DMS53 (cell line): ENCODE results near the gene ACTN1.
A peak's percentile ranks its signal among the peaks of the same experiment; 100 is the strongest.
"Not testable (repeated sequence)": the region's sequence is repeated elsewhere in the genome, so short reads cannot be mapped to it uniquely, and the experiment has no call there.

Experiments used
- DNase-seq: peaks from one replicate; lab custom pipeline; 2025; lab: John Stamatoyannopoulos, UW

Gene ACTN1

DNA sequence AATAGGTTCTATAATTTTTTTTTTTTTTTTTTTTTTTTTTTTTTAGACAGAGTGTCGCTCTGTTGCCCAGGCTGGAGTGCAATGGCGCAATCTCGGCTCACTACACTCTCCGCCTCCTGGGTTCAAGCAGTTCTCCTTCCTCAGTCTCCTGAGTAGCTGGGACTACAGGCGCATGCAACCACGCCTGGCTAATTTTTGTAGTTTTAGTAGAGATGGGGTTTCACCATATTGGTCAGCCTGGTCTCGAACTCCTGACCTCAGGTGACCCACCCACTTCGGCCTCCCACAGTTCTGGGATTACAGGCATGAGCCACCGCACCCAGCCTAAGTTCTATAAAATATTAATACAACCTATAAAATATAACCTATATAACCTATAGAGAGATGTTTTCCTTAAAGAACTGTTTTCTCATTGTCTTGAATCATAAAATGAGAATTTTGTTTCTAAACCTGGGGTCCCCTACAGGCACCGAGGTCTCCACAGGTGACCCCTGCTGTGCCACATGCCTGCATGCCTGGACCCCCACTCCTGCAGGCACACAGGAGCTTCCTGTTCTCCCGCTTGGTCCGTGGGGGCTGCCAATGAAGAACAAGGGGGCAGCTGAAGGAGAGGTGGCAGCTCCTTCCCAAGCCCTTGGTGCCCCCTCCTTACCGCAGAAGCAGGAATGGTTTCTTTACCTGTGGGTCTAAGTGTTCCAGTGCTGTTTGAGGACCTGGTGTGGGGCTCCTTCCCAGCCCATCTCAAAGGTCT, 115.3 kb downstream of the ACTN1 start:
- no peak for DNase-seq

DNA sequence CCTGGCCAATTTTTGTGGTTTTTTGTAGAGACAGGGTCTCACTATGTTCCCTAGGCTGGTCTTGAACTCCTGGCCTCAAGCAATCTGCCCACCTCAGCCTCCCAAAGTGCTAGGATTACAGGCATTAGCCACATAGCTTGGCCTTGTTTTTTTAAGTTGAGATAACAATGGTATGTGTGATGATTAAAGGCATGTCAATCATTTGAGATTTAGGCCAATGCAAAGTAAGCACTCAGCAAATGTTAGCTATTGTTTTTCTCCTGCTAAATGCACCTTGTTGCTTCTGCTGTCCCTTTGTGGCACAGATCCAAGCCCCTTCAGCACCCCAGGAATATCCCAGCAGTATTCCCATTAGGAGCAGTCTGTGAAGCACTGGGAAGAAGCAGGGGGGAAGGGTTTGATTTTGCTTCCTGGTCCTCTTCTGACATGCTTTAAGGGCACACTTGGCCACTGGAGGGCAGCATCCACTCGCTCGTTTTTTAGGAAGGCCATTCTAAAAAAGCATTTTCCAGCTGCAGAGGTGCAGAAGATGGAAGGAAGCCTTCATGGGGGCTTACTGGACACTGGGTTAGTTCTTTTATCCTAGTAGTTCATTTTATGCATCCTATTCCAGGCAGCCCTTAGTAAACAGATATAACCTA, 116.0 kb downstream of the ACTN1 start:
- DNase-seq, result peak; percentile 85

DNA sequence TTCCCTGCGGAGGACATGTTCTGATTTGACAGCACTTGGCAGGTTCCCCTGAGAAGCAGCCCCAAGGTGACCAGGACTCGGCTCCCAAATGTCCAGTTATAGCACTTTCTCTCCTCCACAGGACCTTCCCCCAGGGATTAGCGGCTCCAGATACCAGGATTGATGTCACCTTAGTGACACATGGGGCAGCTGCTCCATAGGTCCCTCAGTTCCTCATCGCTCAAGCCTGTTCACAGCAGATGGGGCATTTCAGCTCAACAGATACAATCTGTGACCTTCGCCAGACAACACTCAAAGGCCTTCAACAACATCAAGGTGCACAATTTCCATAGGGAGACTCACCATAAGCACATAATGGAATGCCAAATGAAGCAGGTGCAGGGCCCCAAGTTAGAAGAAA, 118.3 kb downstream of the ACTN1 start:
- DNase-seq, result no peak

DNA sequence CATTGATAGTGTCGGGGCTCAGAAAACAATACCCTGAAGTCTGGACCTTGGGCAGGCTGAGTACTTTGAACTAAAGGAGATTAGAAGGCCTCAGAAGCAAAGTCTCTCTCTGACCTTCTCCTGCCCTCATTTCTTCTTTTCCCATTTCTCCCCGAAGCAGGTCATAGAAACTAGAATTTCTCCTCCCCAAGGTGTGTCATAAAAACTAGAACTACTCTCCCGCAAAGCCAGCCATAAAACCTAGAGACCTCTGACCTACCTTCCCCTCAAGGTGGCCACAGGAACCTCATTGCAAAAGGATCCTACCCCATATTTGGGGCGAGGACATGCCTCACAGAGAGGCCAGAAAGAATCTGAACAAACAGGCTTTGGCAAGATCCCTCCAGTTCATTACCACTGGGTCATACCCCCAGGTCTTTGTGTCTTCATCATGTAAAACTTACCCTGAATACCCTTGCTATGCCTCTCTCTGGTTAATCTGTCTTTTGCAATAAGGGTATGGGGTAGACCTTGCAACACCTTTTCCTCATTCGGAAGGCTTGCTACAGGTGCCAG, 121.5 kb downstream of the ACTN1 start:
- no peak for DNase-seq

DNA sequence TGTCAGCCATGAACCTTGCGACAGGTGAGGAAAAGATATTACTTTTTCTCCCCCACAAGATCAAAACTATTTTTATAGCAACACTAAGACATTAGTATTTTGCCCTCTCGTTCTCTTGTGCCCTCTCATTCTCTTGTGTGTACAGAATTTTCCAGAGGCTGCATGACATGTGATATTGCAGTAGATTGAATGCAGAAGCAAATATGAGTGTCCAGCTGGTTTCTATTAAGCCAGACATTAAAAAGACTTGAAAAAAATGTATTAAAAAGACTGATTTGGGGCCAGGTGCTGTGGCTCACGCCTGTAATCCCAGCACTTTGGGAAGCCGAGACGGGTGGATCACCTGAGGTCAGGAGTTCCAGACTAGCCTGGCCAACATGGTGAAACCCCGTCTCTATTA, 122.5 kb downstream of the ACTN1 start:
- no peak for DNase-seq

DNA sequence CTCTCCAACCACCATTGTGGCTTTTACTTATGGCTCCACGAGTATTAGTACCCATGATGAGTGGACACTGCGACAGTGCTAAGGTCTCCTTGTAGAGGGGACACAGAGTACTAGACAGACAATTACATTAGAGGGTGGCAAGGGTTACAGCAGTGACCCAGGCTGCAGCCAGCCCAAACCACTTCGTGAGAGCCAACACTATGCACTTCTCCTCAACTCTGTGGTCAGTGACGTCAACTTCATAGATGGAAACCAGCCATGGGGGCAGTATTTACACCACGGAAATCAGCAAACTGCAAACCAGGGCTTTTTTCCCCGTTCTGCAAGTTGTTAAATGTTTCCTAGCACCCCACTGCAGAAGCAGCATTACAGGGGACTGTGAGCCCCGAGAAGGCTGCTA, 124.7 kb downstream of the ACTN1 start:
- DNase-seq, result no peak

DNA sequence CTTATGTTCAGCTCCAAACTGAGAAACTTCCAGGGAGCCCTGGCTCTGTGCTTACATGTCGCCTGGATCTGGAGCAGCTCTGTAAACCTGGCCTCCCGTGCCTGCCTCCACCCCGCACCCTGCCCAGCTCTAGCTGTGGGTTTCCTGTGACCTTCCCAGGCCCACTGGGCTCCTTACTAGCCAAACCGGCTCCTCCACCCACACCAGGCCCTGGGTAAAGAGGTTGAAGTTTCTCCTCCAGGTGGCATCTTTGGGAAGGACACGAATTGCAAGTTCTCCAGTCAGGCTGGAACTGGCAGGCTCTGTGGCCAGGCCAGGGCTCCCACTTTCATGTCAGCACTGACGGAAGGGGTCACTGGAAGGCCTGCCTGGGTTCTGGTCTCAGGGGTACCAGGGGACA, 125.4 kb downstream of the ACTN1 start:
- no peak for DNase-seq

DNA sequence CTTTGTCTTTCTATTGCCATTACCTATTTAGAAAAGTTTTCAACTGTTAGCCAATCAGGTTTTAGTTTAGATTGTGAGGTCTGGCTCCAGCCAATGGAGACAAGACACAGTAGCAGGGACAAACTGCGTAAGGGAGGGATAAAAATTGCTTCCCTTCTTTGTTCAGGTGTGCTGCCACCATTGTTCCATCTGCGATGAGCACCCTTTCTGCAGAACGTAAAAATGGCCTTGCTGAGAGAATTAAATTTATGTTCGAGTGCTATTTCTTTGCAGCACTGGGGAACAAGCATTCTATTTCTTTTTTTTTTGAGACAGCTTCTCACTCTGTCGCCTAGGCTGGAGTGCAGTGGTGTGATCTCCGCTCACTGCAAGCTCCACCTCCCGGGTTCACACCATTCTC, 126.6 kb downstream of the ACTN1 start:
- not testable (repeated sequence) for DNase-seq

DNA sequence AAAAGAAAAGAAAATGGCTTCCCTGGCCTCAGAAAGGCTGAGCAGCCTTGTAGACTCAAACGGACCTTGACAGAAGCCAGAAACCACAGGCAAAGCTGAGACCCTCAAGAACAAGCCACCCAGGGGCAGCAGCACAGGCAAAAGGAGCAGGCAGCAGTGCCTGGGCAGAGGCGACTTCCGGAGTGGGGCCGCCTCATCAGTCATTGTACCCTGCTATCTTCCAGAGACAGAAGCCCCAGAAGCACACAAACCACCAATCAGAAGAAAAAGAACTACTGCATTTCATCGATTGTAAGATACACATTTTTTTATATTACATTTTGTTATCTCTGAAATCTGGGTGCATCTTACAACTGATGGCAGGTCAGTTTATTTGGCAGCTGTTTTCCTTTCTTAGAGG, 128.0 kb downstream of the ACTN1 start:
- DNase-seq, result no peak

DNA sequence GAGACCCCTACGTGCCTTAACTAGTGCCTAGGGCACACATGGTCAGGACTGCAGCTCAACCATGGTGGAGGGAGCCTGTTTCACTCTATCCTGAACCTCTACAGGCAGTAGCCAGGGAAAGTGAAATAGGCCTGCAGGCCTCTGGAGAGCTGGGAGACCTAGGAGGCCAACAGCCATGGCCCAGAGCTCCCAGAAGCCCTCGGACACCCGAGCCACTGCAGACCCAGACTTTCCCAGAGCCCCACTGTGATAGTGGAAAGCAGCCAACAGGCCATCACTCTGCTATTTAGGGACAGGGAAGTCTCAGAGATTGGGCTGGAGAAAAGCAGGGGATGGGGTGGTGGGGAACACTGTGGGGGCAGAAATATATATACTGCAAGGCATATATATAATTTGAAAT, 129.7 kb downstream of the ACTN1 start:
- DNase-seq, result no peak

DNA sequence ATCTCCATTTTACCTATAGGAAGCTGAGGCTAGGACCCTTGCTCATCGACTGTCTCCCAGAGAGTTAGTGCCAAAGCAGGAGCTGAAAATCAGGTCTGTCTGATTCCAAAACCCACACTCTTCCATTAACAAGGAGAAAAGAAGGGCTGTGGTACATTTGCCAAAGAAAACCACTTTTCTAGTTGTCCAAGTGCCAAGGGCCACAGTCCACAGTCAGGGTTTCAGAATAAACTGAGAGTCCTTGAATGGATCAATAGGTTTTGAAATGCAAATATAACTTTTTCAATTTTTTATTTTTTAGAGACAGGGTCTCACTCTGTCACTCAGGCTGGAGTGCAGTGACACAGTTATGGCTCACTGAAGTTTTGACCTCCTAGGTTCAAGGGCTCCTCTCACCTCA, 130.8 kb downstream of the ACTN1 start:
- no peak for DNase-seq

DNA sequence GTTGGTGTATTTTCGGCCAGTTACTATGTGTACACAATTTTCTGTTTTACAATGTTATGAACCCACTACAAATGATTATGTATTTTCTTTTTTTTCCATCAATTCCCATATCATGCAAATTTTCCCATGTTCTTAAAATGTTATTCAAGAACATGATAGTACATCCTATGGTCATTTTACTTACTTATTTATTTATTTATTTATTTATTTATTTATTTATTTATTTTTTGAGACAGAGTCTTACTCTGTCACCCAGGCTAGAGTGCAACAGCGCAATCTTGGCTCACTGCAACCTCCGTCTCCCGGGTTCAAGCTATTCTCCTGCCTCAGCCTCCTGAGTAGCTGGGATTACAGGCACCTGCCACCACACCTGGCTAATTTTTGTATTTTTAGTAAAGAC, 131.5 kb downstream of the ACTN1 start:
- not testable (repeated sequence) for DNase-seq

DNA sequence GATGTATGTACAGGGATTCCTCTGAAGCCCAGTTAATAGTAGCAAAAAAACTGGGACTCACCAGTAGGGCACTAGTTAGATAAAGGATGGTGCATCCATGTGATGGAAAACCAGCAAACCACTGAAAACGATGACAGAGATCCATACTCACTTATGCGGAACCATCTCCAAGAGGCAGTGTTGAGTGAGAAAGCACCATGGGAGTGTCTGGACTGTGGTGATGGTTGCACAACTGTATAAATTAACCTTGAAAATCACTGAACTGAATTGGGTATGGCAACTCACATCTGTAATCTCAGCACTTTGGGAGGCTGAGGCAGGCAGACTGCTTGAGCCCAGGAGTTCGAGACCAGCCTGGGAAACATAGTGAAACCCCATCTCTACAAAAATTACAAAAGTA, 132.6 kb downstream of the ACTN1 start:
- DNase-seq, result no peak

DNA sequence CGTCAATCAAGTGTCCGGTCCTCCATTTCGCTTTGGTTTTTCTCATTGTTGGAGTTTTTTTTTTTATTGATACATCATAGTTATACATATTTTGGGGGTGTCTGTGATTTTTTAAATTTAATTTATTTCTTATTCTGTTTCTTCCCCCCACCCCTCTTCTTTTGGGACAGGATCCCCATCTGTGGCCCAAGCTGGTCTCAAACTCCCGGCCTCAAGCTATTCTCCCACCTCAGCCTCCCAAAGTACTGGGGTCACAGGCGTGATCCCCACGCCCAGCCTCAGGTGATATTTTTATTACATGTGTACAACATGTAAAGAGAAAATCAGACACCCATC, 134.9 kb downstream of the ACTN1 start:
- DNase-seq, result no peak

DNA sequence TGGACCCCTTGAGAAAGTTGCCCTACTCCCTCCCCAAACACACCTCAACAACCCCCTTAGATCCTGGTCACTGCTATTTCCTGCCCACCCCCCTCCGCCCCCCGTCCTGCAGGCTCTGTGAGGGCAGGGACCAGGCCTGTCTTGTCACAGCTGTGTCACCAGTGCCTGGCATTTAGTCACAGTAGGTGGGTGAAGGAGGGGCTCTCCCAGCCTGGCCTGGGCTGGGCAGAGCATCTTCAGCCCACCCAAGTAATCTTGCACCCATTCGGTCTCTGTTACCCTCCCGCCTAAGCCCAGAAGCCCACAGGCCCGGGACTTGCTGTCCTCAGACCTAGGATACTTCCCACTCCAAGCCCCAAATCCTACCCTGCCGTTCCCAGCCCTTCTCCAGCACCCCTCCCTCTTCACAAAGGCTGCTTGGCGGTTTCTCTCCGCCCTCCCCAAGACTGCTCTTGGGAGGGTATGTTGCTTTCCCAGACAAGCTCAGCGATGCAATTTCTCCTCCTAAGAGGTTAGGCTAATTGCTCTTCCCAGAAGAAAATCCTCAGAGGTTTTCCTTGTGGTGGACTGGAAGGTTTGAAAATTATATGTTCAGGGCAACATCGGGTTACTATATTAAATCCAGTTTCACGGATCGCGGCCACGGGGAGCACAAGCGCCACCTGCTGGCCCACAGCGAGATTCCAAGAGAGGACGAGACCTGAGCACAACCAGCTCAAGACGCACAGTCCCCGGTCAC, 135.5 kb downstream of the ACTN1 start:
- DNase-seq, result peak; percentile 65

DNA sequence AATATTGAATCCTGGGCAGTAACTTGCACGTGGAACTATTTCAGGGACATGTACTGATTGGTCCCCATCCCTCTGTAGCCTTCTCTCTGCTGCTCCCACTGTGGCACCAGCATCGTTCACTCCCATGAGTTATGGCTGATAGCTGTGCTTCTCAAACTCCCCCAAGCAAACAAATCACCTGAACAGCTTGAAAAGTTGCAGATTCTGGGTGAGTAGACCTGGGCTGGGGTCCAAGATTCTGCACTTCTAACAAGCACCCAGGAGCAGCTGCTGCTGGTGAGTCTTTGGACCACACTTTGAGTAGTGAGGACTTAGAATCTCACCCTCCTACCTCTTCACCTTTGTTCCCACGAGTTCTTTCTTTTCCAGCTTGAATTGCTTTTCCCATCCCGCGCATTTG, 136.8 kb downstream of the ACTN1 start:
- DNase-seq, result no peak

DNA sequence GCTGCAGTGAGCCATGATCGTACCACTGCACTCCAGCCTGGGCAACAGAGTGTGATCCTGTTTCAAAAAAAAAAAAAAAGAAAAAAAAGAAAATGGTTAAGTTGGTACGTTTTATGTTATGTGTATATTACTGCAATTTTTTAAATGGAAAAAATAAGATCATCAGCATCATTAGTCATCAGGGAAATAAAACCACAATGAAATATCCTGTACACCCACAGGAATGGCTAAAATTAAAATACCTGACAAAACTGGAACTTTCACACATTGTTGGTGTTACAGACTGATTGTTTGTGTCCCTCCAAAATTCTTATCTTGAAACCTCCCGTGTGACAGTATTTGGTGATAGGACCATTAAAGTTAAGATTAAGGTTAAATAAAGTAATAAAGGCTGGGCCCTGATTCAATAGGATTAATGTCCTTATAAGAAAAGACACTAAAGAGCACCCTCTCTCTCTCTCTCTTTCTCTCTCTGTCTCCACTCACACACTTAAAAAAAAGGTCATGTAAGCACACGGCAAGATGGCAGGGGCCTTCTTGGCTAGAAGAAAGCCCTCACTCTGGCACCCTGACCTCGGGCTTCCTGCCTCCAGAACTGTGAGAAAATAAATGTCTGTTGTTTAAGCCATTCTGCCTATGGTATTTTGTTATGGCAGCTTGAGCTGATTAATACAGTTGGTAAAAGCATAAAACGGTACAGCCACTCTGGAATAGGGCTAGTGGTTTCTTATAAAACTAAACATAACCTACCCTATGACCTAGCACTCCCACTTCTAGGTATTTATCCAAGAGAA, 137.9 kb downstream of the ACTN1 start:
- no peak for DNase-seq

DNA sequence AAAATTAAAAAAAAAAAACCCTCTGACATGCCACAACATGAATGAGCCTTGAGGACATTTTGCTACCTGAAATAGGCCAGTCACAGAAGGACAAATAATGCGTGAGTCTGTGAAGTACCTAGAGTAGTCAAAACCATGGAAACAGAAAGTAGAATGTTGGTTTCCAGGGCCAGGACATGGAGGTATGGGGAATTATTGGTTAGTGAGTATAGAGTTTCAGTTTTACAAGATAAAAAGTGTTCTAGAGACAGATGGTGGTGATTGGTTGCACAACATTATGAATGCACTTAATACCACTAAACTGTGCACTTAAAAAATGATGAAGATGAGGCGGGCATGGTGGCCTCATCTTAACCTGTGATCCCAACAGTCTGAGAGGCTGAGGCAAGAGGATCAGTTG, 138.6 kb downstream of the ACTN1 start:
- no peak for DNase-seq

DNA sequence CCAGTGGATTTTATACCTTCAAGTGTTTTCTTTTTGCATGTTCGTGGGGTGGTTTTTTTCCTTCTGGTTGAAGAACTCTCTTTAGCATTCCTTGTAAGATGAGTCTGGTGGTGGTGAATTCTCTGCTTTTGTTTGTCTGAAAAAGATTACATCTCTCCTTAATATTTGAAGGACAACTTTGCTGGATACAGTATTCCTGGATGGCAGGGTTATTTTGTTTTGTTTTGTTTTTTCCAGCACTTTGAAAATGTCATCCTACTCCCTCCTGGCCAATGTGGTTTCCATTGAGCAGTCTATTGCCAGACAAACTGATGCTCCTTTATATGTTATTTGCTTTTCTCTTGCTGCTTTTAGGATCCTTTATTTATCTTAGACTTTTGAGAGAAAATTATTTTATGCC, 143.0 kb downstream of the ACTN1 start:
- no peak for DNase-seq

DNA sequence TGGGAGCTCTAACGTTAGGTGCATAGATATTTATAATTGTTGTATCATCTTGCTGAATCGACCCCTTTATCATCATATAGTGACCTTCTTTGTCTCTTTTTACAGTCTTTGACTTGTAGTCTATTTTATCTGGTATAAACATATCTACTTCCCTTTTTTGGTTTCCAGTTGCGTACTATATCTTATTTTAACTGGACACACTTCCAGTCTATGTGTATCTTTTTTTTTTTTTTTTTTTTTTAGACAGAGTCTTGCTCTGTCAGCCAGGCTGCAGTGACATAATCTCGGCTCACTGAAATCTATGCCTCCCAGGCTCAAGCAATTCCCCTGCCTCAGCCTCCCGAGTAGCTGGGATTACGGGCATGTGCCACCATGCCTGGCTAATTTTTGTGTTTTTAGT, 144.3 kb downstream of the ACTN1 start:
- no peak for DNase-seq

DNA sequence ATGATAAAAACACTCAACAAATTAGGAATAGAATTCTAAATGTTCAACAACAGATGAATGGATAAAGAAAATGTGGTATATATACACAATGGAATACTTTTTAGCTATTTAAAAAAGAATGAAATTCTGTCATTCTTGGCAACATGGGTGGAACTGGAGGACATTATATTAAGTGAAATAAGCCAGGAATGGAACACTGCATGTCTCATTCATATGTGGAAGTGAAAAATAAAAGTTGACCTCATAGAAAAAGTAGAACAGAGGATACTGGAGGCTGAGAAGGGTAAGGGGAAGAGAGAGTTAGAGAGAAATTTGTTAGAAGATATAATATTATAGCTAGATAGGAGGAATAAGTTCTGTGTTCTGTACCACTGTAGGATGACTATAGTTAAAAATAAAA, 150.4 kb downstream of the ACTN1 start:
- no peak for DNase-seq

DNA sequence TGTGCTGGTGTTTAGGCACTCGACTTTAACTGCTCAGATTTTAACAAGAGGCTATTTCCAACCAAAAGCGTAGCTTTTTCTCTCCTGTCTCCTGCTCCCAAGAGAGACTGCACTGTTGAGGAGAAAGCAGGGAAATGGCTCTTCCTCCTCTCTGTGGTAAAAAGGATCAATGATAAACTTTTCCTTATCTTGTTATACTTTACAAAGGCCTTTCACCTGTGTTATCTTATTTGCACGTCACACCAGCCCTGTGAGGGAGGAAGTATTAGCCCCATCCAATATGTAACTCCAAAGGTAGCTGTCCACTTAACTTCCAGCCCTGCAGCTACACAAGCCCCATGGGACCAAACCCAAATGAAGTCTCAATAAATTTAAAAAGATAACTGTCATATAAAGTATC, 153.4 kb downstream of the ACTN1 start:
- DNase-seq, result no peak
